GM19463 (cell line): ENCODE measurements around the gene LAMA1.

Source experiments
- ATAC-seq: cut with Tn5 transposase; IDR thresholded peaks from one replicate; pipeline ENCODE4 v1.9.1; 2021; ENCODE audit warnings: mild to moderate bottlenecking, moderate library complexity; ENCODE audit not compliant: unreplicated experiment

LAMA1 gene

GRCh38 chr18:6994056-6994770 is 123.4 kb downstream of the LAMA1 start:
- no peak for ATAC-seq

GRCh38 chr18:6992761-6993160 is 124.8 kb downstream of the LAMA1 start:
- no peak for ATAC-seq

DNA sequence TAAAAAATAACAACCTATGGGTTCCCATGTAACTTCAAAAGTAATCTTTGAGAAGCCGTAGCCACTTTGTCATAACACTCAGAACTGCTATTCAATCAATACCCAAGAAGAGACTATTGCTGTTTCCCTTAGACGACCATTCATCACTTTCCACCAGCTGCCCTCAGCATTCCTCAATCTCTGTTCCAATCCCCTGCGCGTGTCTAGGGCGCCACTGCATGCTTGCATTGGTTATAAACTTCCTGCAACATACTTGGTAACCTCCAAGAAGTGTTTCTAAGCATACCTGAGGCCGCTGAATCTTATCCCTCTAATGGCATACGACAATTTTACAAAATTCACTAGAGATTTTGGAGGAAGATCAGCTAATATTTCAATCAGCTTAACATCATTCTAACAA is 134.2 kb downstream of the LAMA1 start:
- no peak for ATAC-seq

DNA sequence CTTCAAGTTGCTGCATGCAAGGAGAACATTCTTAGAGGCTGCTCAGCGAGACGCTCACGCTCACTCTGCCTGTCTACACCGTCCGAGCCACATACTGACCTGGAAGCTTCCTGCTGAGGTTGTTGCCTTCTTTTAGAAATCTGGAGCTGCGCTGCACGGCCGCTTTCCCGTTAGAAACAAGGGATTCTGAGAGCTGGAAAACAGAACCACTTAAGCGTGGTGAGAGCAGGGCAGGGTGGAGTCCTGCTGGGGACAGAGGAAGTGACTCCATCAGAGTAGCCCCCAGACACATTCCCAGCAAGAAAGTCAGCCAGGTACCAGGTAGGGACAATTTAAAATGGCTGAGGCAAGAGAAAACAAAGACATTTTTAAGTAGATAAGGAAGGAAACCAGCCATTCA is 135.2 kb downstream of the LAMA1 start:
- no peak for ATAC-seq

DNA sequence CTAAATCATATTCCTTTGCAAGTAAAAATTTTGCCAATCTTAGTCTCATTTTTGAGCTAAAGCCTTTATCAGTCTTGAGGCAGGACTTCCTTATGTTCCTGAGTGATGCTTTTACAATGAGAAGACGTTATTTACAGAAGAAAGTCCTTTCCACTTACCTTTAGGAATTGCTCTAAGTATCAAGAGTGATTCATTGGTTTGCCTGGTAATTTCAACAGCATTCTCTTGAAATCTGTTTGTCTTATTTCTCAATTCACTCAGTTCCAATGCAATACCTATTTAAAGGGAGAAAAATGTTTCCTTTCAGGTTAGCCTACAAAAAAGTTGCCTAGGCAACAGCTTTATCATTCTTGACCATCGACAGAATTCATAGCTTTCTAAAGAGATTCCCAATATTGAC is 137.2 kb downstream of the LAMA1 start:
- ATAC-seq = no peak

DNA sequence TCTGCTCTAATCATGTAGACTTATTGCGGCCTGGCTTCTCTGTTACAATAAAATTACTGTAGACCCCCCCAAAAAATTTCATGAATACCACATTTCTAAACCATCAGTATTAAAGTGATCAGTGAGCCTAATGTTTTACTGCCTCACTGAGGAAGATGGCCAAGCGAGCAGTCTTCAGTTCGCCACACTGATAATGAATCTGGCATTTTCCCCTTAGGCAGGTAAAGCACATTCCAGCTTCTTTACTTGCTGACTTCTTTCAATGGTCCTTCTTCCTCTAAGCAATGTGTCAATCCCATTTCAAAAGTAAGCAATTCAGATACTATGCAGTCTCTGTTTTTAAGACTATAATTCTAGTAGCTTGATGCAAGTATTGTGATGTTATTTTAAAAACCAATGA is 137.6 kb downstream of the LAMA1 start:
- no peak for ATAC-seq

DNA sequence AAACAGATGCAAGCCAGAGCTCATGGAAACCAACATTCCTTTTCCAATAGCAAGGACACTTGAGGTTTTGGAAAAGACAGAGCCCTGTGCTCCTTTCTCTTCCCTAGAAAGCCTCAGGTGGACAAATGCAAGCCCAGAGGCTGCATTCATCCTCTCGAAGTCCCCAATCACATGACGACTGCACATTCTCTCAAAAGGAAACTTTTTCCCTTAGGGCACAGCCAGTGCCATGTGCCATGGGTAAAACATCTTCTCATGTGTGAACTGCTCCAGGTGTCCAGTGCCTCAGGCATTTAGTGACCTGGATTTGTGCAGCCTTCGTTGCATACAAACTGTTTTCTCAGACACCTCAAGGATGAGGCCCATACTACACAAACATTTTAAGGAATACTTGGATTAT is 140.7 kb downstream of the LAMA1 start:
- ATAC-seq = no peak

DNA sequence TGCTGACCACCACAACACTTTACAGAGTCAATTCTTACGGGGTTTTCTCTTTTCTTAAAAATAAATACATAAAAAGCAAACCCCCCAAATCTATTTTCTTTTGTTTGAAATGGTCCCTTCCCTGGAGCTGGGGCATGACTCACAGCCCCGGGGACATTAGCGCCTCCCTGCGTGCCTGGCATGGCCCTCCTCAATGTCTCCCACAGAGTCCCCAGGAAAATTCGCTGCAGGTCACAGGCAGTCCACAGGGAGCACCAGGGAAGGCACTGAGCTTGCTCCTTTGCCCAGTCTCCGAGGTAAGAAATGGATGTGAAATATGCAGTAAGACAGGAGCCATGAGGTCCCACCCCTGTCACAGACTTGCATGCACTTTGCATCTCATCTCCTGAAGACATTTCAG is 142.5 kb downstream of the LAMA1 start:
- ATAC-seq = no peak

- no peak for ATAC-seq
Measured at GRCh38 chr18:6971823-6972478, 145.6 kb downstream of the LAMA1 start.

DNA sequence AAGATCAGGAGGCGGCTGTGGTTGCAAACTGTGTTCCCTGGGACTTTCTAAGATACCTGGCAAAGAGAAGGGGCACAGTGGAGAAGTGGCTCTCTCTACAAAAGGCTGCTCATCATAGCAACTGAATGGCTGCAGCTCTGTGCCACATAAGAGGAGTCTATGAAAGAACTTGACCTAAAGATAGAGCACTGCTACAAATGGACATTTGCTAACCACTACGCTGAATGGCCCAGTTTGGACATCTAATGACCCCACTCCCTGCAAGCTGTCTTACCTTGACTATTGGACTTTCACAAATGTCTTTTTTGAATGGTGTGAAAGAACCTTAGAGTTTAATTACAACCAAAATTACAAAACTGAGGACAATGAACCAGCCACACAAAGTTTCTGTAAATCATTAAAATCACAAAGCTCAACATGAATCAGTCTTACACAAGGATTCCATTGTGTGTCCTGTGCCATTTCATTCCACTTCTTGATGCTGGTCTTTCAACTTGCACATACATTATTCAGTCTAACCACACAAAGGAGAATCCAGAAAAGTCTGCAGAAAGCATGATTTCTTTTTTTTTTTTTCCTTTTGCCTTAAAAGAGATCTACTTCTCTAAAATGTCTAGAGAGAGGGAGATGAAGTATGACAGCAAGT is 154.0 kb downstream of the LAMA1 start:
- ATAC-seq = no peak

- no peak for ATAC-seq
Measured at GRCh38 chr18:6962571-6963451, 154.8 kb downstream of the LAMA1 start.

- ATAC-seq = no peak
Measured at GRCh38 chr18:6961331-6961730, 156.3 kb downstream of the LAMA1 start.

DNA sequence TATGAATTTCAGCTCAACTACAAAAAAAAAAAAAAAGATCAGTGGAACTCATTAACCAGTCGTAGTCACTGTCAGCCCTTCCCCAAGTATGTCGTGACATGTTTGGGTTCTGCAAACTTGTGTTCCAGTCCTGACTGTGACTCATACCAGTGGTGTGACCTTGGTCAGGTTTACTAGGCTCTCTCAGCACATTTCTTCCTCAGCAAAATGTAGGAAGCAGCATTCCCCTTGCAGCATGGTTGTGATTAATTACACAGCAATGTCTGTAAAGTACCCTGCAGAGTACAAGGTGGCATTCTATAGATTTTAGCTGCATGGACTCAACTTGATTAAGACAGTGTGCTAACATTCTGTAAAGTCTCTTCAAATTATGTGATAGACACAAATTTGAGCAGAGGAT is 156.9 kb downstream of the LAMA1 start:
- no peak for ATAC-seq

DNA sequence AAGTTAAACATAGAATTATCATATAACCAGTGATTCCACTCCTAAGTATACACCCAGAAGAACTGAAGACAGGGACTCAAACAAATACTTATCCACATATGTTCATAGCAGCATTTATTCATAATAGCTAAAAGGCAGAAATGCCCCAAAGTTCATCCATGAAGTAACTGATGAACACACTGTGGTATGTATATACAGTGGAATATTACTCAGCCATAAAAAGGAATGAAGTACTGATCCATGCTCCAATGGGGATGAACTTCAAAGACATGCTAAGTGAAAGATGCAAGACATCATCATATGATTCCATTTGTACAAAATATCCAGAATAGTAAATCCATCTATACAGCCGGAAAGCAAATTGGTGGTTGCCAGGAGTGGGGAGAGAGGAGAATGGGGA is 157.5 kb downstream of the LAMA1 start:
- no peak for ATAC-seq

GRCh38 chr18:6959110-6959509 is 158.5 kb downstream of the LAMA1 start:
- ATAC-seq = no peak

DNA sequence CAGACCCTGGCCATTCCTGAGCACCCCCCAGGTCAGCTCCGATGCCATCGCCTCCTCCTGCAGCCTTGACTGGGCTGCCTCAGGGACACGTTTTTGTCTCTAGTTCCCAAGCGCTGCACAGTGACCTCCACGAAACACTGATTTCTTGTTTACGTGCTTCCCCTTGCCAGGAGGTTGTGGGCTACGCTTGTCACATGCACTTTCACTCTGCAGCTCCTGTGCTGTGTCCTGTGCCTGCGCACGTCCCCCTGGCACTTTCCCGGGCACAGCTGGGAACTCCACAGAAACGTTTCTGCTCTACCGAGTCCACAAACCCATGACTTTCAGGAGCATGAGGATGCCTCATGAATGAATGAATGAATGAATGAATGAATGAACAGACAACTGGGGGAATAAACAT is 160.6 kb downstream of the LAMA1 start:
- ATAC-seq = no peak

- no peak for ATAC-seq
Measured at GRCh38 chr18:6956495-6956894, 161.1 kb downstream of the LAMA1 start.

- ATAC-seq = no peak
Measured at GRCh38 chr18:6955304-6955703, 162.3 kb downstream of the LAMA1 start.

- no peak for ATAC-seq
Measured at GRCh38 chr18:6954501-6954900, 163.1 kb downstream of the LAMA1 start.

DNA sequence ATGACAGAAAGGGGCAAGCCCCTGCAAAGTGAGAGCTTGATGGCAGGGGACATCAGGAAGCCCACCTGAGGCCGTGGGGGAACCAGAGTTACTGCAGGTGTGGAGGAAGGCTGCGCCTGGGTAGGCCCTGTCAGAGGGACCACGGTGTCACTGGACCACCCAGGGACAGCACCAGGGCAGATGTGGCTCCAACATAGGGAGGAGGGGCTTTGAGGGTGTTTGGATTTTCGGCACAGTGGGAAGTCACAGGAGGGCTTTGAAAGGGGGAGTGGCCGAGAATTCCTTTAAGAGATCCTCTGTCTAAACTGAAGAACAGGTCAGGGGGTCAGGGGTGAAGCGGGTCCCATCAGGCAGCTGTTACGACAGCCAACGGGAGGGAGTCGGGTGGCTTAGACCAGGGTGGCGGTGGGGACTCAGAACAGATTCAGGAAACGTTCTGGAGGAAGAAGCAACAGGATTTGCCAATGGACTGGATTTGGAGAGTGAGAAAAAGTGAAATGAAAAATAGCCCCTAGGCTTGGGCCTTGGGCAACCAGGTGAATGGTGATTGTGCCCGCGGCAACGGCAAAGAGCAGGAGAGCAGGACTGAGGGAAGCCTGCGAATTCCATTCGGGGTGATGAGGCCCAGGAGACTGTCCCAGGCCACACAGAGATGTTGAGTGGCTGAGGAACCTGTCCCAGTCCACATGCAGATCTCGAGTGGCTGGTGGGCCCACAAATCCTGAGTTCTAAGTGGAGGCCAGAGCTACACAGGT is 166.1 kb downstream of the LAMA1 start:
- no peak for ATAC-seq

GRCh38 chr18:6950641-6951040 is 167.0 kb downstream of the LAMA1 start:
- ATAC-seq = no peak
